Spleen (tissue), 7 donors: ENCODE measurements around the gene PCNX2.
"Not testable (repeated sequence)": the region's sequence is repeated elsewhere in the genome, so short reads cannot be mapped to it uniquely, and the experiment has no call there.

Experiments
- POLR2A ChIP-seq, 3 donors: fragments of 450-650 bp; IDR thresholded peaks; one replicate each; pipeline ENCODE4 v1.5.1; 2017; ENCODE audit warnings: antibody characterized with exemption in 3 of 3, mild to moderate bottlenecking in 1 of 3
- POLR2AphosphoS5 ChIP-seq, 3 donors: sonication (generic); formaldehyde crosslinking; IDR thresholded peaks; one replicate each; pipeline ENCODE4 v1.5.1; 2017; ENCODE audit warnings: antibody characterized with exemption in 3 of 3
- TF ChIP-seq, protein P1 (sequence below), 11 experiments: fragments of 200-600 bp in 7 of 11; fragments of 450-650 bp in 4 of 11; sonication (generic) in 4 of 11; IDR thresholded peaks in 8 of 11; conservative IDR thresholded peaks in 3 of 11; 1 replicate in 7 of 11; 2 replicates in 4 of 11; pipeline versions ENCODE4 v1.4.0 to v1.8.0; 2016 to 2021; ENCODE audit warnings: antibody characterized with exemption in 11 of 11, inconsistent platforms in 4 of 11, mild to moderate bottlenecking in 1 of 11
- donor health status: DM: no; HTN: no; CAD: no; lungs with moderate emphysema.
- donor health status: DM: no; HTN: no; CAD: no.
- donor health status: DM: no; HTN: no; CAD: no.

DNA sequence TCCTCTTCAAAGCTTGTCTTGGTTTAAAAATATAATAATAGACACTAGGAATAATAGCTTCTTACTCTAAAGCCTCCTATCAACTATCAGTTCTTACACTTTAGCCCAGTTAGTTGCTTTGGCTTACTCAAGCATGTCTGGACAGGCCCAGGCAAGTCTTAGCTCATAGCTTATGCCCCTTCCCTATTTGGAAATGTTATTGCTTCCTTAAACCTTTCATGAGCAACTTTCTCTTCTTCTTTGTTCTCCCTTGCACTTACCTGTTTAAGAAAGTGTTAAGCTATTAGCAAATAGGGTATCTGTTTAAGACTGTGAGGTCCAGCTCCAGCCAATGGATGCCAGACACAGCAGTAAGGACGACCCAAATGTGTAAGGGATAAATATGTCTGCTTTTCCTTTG is 115.9 kb downstream of the PCNX2 start:
- TF ChIP-seq, protein P1, sequence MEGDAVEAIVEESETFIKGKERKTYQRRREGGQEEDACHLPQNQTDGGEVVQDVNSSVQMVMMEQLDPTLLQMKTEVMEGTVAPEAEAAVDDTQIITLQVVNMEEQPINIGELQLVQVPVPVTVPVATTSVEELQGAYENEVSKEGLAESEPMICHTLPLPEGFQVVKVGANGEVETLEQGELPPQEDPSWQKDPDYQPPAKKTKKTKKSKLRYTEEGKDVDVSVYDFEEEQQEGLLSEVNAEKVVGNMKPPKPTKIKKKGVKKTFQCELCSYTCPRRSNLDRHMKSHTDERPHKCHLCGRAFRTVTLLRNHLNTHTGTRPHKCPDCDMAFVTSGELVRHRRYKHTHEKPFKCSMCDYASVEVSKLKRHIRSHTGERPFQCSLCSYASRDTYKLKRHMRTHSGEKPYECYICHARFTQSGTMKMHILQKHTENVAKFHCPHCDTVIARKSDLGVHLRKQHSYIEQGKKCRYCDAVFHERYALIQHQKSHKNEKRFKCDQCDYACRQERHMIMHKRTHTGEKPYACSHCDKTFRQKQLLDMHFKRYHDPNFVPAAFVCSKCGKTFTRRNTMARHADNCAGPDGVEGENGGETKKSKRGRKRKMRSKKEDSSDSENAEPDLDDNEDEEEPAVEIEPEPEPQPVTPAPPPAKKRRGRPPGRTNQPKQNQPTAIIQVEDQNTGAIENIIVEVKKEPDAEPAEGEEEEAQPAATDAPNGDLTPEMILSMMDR (IDR thresholded peaks at IDR 0.05 in 8 of 11, conservative IDR thresholded peaks at IDR 0.05 in 3 of 11), result not testable (repeated sequence)
- not testable (repeated sequence) for TF ChIP-seq POLR2A, POLR2AphosphoS5 (IDR thresholded peaks at IDR 0.05)
